GM12892 (cell line): ENCODE results near the gene ZNF786.

ENCODE experiments used
- POLR2A ChIP-seq: IDR thresholded peaks from 2 replicates; pipeline ENCODE4 v1.6.1; 2011; ENCODE audit warnings: low read depth, low read length, control low read depth
- POLR2AphosphoS5 ChIP-seq: IDR thresholded peaks from 2 replicates; pipeline ENCODE4 v1.6.1; 2011; ENCODE audit warnings: low read depth, low read length, control low read depth
- TAF1 ChIP-seq: IDR thresholded peaks from 2 replicates; pipeline ENCODE4 v1.6.1; 2011; ENCODE audit warnings: low read depth, mild to moderate bottlenecking, control low read depth, low read length, borderline replicate concordance

DNA sequence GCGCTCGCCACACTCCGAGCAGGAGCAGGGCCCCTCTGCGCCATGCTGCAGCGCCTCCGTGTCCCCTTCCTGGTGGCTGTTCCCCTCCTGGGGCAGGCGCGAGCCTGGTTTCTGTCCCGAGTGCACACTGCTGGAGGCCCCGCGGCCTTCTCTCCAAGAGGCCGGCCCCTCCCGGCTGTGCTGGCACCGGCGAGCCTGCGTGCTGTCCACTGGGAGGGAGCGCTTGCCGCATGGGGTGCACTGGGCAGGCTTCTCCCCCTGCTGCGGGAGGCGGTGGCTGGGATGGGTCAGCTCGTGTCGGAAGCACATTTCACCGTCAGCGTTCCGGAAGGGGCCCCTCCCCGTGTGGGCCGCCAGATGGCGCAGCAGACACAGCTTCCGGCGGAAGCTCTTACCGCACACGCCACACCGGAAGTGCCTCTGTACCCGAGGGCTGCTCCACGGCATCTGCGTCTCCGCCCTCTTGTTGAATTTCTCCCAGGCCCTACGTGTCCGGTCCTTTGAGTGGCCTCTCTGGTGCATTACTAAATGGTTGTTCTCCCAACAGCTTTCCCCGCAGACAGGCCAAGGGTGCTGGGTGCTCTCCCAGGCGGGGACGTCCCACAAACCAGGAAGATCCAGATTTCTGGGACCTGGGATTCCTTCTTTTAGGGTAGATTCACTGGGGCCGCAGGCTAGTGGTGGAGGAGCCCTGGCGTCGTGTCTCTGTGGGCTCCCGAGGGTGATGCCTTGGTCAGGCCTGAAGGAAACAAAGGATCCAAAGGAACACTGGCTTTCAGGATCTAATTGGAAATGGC lies 18.7 kb downstream of the ZNF786 start:
- TF ChIP-seq POLR2AphosphoS5, result no peak
- no peak for TF ChIP-seq POLR2A
- TF ChIP-seq TAF1, result no peak
